ENCODE results near the gene ATP1B1.

The ATP1B1 gene

GRCh38 chr1:169149555-169150286 lies 43.2 kb downstream of the ATP1B1 start:
- Histone ChIP-seq H3K79me2 (ENCODE audit: control insufficient read depth, low read length) (no peaks in the 10 kb centered on the region), H3K9me2 (replicated peaks; ENCODE audit: control insufficient read depth, low read length) (no peaks in the 10 kb centered on the region), H3K4me1 (ENCODE audit: control insufficient read depth, low read length) (no peaks in the 10 kb centered on the region), H3K27ac (ENCODE audit: low read depth, low read length) (no peak overlapping the region), H3K27me3 (ENCODE audit: control insufficient read depth, low read length) (no peaks in the 10 kb centered on the region), H4K20me1 (ENCODE audit: control insufficient read depth, insufficient read depth, low read depth, low read length) (no peaks in the 10 kb centered on the region), H3K4me3 (ENCODE audit: low read length) (no peak overlapping the region), H3K36me3 (ENCODE audit: control insufficient read depth, low read length) (no peaks in the 10 kb centered on the region), H3K4me2 (ENCODE audit: low read length) (no peak overlapping the region), H3K9me3 (ENCODE audit: control insufficient read depth, insufficient read depth, low read length) (no peaks in the 10 kb centered on the region), H3F3A (ENCODE audit: control insufficient read depth, insufficient read depth) (no peaks in the 10 kb centered on the region)
- TF ChIP-seq CTCF (IDR thresholded peaks at IDR 0.05; ENCODE audit: low read depth, low read length, poor library complexity, severe bottlenecking), result no peak
- no peak for TF ChIP-seq EZH2phosphoT487 (IDR thresholded peaks at IDR 0.05; ENCODE audit: borderline replicate concordance, low read length)

- Histone ChIP-seq H3K4me3 (ENCODE audit: low read length) (no peak overlapping the region), H3F3A (ENCODE audit: control insufficient read depth, insufficient read depth) (no peaks in the 10 kb centered on the region), H3K9me2 (replicated peaks; ENCODE audit: control insufficient read depth, low read length) (no peaks in the 10 kb centered on the region), H3K4me2 (ENCODE audit: low read length) (no peak overlapping the region), H3K4me1 (ENCODE audit: control insufficient read depth, low read length) (no peaks in the 10 kb centered on the region), H3K36me3 (ENCODE audit: control insufficient read depth, low read length) (no peaks in the 10 kb centered on the region), H3K27me3 (ENCODE audit: control insufficient read depth, low read length) (no peaks in the 10 kb centered on the region), H3K79me2 (ENCODE audit: control insufficient read depth, low read length) (no peaks in the 10 kb centered on the region), H3K9me3 (ENCODE audit: control insufficient read depth, insufficient read depth, low read length) (no peaks in the 10 kb centered on the region), H4K20me1 (ENCODE audit: control insufficient read depth, insufficient read depth, low read depth, low read length) (no peaks in the 10 kb centered on the region), H3K27ac (ENCODE audit: low read depth, low read length) (no peak overlapping the region)
- TF ChIP-seq CTCF (IDR thresholded peaks at IDR 0.05; ENCODE audit: low read depth, low read length, poor library complexity, severe bottlenecking), result no peak
- TF ChIP-seq EZH2phosphoT487 (IDR thresholded peaks at IDR 0.05; ENCODE audit: borderline replicate concordance, low read length), result no peak
Observed at GRCh38 chr1:169150641-169151337, 44.3 kb downstream of the ATP1B1 start.

- no peaks in the 10 kb centered on the region for H3K79me2 ChIP-seq (ENCODE audit: control insufficient read depth, low read length)
- no peaks in the 10 kb centered on the region for H3F3A ChIP-seq (ENCODE audit: control insufficient read depth, insufficient read depth)
- H3K4me3 ChIP-seq (ENCODE audit: low read length), result no peak overlapping the region
- no peaks in the 10 kb centered on the region for H3K36me3 ChIP-seq (ENCODE audit: control insufficient read depth, low read length)
- H4K20me1 ChIP-seq (ENCODE audit: control insufficient read depth, insufficient read depth, low read depth, low read length), result no peaks in the 10 kb centered on the region
- no peak for TF ChIP-seq CTCF (IDR thresholded peaks at IDR 0.05; ENCODE audit: low read depth, low read length, poor library complexity, severe bottlenecking)
- TF ChIP-seq EZH2phosphoT487 (IDR thresholded peaks at IDR 0.05; ENCODE audit: borderline replicate concordance, low read length), result no peak
- H3K9me2 ChIP-seq (replicated peaks; ENCODE audit: control insufficient read depth, low read length), result no peaks in the 10 kb centered on the region
- H3K9me3 ChIP-seq (ENCODE audit: control insufficient read depth, insufficient read depth, low read length), result no peaks in the 10 kb centered on the region
- H3K4me1 ChIP-seq (ENCODE audit: control insufficient read depth, low read length), result no peaks in the 10 kb centered on the region
- no peak overlapping the region for H3K27ac ChIP-seq (ENCODE audit: low read depth, low read length)
- no peak overlapping the region for H3K4me2 ChIP-seq (ENCODE audit: low read length)
- no peaks in the 10 kb centered on the region for H3K27me3 ChIP-seq (ENCODE audit: control insufficient read depth, low read length)
Observed at GRCh38 chr1:169151338-169151837, 44.9 kb downstream of the ATP1B1 start.

Measured in DOHH2 (cell line).